Astrocyte of the hippocampus (primary cell): ENCODE measurements around the gene TSPY8.
"Not testable (repeated sequence)": the region's sequence is repeated elsewhere in the genome, so short reads cannot be mapped to it uniquely, and the experiment has no call there.

ENCODE experiments used
- DNase-seq: peaks from one replicate; pipeline ENCODE4 v3.0.0; 2011; ENCODE audit warnings: low read depth, low spot score

The TSPY8 gene, protein sequence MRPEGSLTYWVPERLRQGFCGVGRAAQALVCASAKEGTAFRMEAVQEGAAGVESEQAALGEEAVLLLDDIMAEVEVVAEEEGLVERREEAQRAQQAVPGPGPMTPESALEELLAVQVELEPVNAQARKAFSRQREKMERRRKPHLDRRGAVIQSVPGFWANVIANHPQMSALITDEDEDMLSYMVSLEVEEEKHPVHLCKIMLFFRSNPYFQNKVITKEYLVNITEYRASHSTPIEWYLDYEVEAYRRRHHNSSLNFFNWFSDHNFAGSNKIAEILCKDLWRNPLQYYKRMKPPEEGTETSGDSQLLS

DNA sequence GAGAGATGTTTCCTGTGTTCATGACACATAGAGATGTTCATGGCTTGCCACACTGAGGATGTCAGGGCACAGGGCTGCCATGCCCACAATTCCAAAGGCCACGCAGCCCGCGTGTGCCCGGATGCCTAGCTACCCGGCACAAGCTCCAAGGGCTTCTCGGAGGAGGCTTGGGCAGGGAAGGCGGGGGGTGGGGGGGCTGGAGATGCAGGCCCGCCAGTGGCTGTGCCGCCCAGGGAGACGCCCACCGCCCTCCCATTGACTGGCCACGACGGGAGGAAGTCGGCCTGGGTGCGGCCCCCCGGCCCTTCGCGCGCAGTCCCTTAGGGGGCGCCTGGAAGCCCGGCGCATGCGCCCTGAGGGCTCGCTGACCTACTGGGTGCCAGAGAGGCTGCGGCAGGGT lies at the start of gene TSPY8:
Gene TSPY8, plus strand, starts transcription at position 301 of the 400 bp plus-strand sequence. Its CDS starts 46 bp downstream, at position 347.
- not testable (repeated sequence) for DNase-seq

DNA sequence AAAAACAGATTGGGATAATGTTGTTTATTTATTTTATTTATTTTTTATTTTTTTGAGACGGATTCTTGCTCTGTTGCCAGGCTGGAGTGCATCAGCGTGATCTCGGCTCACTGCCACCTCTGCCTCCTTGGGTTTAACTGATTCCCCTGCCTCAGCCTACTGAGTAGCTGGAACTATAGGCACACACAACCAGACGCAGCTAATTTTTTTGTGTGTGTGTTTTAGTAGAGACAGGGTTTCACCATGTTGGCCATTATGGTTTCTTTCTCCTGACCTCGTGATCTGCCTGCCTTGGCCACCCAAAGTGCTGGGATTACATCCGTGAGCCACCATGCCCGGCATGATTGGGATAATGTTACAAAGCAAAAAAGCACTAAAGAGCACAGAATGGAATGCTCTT lies 36.6 kb upstream of the TSPY8 start:
- DNase-seq: no peak

DNA sequence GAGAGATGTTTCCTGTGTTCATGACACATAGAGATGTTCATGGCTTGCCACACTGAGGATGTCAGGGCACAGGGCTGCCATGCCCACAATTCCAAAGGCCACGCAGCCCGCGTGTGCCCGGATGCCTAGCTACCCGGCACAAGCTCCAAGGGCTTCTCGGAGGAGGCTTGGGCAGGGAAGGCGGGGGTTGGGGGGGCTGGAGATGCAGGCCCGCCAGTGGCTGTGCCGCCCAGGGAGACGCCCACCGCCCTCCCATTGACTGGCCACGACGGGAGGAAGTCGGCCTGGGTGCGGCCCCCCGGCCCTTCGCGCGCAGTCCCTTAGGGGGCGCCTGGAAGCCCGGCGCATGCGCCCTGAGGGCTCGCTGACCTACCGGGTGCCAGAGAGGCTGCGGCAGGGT lies 20.4 kb upstream of the TSPY8 start, which contains the start of gene TSPY4:
Gene TSPY4, plus strand, starts transcription at position 301 of the 400 bp plus-strand sequence. Its CDS starts 46 bp downstream, at position 347.
- not testable (repeated sequence) for DNase-seq

DNA sequence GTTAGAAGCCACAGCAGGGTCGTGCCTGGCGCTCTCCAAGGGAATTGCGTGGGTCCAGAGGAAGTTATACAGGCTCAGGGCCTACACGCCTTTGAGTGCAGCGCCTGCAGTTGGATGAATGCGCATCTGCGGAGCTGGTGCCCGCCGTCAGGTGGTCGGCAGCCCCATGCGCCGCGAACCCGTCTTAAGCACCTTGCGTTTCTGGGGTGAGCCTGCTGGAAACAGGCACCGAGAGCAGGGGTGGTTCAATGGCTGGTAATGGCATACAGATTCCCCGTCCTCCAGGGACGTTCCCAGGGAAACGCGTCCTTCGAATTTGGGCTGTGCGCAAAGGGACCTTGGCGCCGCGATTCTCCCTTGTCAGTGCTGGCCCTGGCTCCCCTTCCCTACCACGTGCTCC lies 38.9 kb downstream of the TSPY8 start:
- not testable (repeated sequence) for DNase-seq

DNA sequence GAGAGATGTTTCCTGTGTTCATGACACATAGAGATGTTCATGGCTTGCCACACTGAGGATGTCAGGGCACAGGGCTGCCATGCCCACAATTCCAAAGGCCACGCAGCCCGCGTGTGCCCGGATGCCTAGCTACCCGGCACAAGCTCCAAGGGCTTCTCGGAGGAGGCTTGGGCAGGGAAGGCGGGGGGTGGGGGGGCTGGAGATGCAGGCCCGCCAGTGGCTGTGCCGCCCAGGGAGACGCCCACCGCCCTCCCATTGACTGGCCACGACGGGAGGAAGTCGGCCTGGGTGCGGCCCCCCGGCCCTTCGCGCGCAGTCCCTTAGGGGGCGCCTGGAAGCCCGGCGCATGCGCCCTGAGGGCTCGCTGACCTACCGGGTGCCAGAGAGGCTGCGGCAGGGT lies 40.5 kb downstream of the TSPY8 start, which contains the start of gene TSPY3:
Gene TSPY3, plus strand, starts transcription at position 301 of the 400 bp plus-strand sequence. Its CDS starts 46 bp downstream, at position 347.
- DNase-seq: not testable (repeated sequence)
